Caki2 (cell line): ENCODE measurements around the gene ZFHX3. TPM values are rescaled to one million over a fixed set of nuclear protein-coding genes. Genes with fewer than 3 reads are reported as not detected.

Experiments
- DNase-seq: peaks from one replicate; pipeline ENCODE4 v3.0.0-alpha.2; 2015; ENCODE audit warnings: low read depth
- in situ Hi-C: cut with HindIII; loops from 2 replicates; pipeline ENCODE4 v1.10.0; 2016; ENCODE audit warnings: low sequenced_read_pairs, low pct_unique_long_range_greater_than_20kb, mixed read lengths
- total RNA-seq: library from RNA; depleted of rRNA; stranded (reverse); fragments of >200 nt; shearing (Covaris generic); gene quantifications from 2 replicates; pipeline ENCODE4 v1.2.3, GENCODE V29; 2014; ENCODE audit warnings: low replicate concordance

ZFHX3 gene
- total RNA-seq, 1 experiment from 2014 or later = 1.6 TPM

- no peak for DNase-seq
- in situ Hi-C loops = no loop called here
These were observed 202.5 kb downstream of the ZFHX3 start for GRCh38 chr16:72845322-72846020.

- in situ Hi-C loops = no loop called here
- DNase-seq = no peak
These were observed 203.6 kb downstream of the ZFHX3 start for GRCh38 chr16:72844225-72844920.

GRCh38 chr16:72841506-72841905, 206.4 kb downstream of the ZFHX3 start:
- DNase-seq = no peak
- in situ Hi-C loops = no loop called here

GRCh38 chr16:72840631-72841381, 207.1 kb downstream of the ZFHX3 start:
- in situ Hi-C loops = no loop called here

GRCh38 chr16:72838951-72839350, 209.0 kb downstream of the ZFHX3 start:
- no peak for DNase-seq
- in situ Hi-C loops = no loop called here

More at GRCh38 chr16:72840631-72841381, 207.1 kb downstream of the ZFHX3 start:
- DNase-seq = no peak

GRCh38 chr16:72838586-72838910, 209.4 kb downstream of the ZFHX3 start:
- in situ Hi-C loops = no loop called here
- no peak for DNase-seq

- no peak for DNase-seq
- in situ Hi-C loops = no loop called here
These were observed 209.9 kb downstream of the ZFHX3 start for GRCh38 chr16:72837846-72838585.

- in situ Hi-C loops = no loop called here
- no peak for DNase-seq
These were observed 210.9 kb downstream of the ZFHX3 start for GRCh38 chr16:72836985-72837384.

- in situ Hi-C loops = no loop called here
- no peak for DNase-seq
These were observed 211.7 kb downstream of the ZFHX3 start for GRCh38 chr16:72836181-72836580.

GRCh38 chr16:72835086-72835485, 212.8 kb downstream of the ZFHX3 start:
- in situ Hi-C loops = no loop called here
- DNase-seq = no peak

- DNase-seq = no peak
- in situ Hi-C loops = no loop called here
These were observed 213.4 kb downstream of the ZFHX3 start for GRCh38 chr16:72834499-72834898.

- in situ Hi-C loops = no loop called here
These were observed 214.0 kb downstream of the ZFHX3 start for GRCh38 chr16:72833969-72834368.

GRCh38 chr16:72833482-72833881, 214.4 kb downstream of the ZFHX3 start:
- in situ Hi-C loops = no loop called here
- DNase-seq = no peak

More at GRCh38 chr16:72833969-72834368, 214.0 kb downstream of the ZFHX3 start:
- DNase-seq = no peak

GRCh38 chr16:72832621-72833248, 215.2 kb downstream of the ZFHX3 start:
- in situ Hi-C loops = no loop called here
- DNase-seq = peak; percentile 64

GRCh38 chr16:72829846-72830775, 217.8 kb downstream of the ZFHX3 start:
- in situ Hi-C loops = no loop called here
- DNase-seq = peak; percentile 40

- no peak for DNase-seq
- in situ Hi-C loops = no loop called here
These were observed 220.1 kb downstream of the ZFHX3 start for GRCh38 chr16:72827866-72828265.

GRCh38 chr16:72825912-72826621, 221.9 kb downstream of the ZFHX3 start:
- in situ Hi-C loops = no loop called here
- DNase-seq = no peak
